ENCODE measurements around the gene CX3CR1.

GRCh38 chr3:39291903-39292329, 12.1 kb upstream of the CX3CR1 start:
- TF ChIP-seq CTCF (IDR thresholded peaks at IDR 0.05; ENCODE audit: low read length), result peak; percentile 90
- TF ChIP-seq EZH2 (IDR thresholded peaks at IDR 0.05; ENCODE audit: borderline replicate concordance, low read length), result no peak
